NCI-H1092 treated with DMSO at 0.1 percent for 48 hours (cell line): Measurements from ENCODE around the gene SLCO2A1.

Experiments used
- DNase-seq: peaks from one replicate; lab custom pipeline; 2025; lab: John Stamatoyannopoulos, UW

The SLCO2A1 gene

DNA sequence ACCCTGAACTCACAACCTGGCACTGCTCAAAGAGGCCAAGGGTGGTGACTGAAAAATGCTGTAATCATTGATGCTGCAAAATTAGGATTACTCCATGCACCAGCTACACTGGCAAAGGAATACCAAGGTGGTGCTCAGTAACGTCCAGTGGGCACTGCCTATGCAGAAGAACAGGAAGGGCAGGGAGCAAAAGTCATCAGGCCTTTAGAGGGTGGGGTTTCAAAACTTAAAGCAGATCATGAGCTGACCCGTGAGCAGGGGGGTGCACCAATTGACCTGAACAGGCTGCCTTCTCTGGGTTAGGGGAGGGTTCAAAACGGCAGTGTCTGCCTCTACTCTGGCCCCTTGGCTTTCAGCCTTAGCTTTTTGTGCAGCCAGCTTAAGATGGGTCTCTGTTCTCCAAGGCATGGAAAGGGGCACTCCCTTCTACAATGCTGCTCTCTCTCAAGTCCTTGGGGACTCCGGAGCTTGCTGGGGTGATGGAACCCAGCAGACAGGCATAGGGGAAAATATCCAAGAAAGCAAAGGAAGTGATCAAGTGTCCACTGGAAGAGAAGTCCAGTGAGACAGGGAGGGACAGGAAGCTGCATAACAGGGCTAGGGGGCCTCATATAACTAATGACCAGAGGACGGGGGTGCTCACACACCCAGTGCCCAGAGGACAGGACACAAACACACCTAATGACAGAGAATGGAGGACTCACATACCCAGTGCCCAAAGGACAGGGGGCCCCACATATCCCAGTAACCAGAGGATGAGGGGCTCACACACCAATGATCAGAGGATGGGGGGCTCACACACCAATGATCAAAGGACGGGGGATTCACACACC is 145.5 kb downstream of the SLCO2A1 start:
- no peak for DNase-seq

DNA sequence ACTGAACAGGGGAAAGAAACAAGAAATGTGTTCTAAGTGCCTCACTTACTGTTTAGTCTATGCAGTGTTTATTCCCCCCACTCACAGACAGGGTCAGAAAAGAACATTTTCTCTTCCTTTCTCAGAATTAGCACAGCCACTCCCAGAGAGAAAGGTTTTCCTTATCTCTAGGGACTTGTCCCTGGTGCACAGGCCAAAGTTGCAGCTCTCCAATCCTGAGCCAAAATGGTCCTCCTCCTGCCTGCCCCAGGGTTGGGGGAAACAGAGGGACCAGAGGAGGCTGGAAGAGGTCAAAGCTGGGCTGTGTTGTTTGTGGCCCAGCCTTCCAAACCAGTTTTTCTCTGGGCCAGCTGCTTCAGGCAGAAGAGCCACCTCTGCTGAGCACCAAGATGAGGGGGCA is 146.1 kb downstream of the SLCO2A1 start:
- DNase-seq, result no peak

DNA sequence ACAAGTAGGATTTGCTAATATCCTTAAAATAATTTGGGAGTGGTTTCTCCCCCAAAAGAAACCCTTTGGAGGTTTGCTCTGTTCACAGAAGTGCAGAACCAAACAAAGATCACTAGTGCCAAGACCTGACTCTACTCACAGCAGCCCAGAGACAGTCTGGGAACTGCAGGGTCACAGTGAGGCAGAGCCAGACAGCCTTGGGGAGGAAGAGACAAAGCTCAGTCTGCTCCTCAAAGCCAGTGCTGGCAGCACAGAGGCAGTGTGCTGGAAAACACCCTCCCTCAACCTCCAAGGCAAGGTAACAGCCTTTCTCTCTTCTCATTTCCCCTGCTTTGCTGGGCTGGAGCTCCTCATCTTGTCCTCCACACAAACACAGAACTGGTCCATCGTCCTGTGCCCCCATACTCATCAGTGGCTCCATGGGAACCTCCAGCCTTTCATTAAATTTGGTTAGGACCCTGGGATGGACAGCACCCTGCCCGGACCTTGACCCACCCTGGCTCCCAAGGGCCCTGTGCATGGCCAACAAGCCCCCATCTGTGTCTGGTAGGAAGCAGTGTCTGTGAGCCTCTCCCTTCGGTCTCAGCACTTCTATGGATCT is 146.6 kb downstream of the SLCO2A1 start:
- no peak for DNase-seq

DNA sequence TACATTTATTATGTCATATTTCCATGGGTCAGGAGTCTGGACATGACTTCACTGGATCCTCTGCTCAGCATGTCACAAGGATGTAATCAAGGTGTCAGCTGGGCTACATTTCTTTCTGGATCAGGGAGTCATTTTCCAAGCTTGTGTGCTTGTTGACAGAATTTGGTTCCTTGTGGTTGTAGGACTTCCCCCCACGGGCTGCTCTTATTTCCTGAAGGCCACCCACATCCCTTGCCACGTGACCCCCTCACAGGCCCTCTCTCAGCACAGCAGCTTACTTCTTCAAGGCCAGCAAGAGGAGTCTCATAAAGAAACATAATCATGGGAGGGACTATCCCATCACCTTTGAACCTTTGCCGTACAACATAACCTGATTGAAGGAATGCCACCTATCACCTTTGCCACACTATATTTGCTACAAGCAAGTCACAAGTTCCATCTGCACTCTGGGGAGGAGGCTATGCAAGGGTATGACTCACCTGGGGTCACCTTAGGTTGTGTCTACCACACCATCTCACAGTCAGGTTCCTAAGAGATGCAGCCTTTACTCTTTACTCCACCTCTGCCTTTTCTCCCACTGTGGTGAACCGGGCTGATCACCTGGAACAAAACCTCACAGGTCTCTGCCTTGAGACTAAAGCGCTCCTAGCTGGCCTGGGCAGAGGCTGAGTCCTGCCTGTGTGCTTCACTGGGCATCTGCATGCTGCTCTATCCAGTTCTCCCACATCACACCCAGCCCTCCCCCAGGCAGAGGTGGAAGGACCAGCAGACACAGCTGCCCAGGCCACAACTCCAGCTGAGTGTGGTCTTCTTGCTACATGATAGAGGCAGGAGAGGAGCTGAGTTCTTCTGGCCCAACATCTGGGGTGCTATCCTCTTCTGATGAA is 147.5 kb downstream of the SLCO2A1 start:
- DNase-seq, result no peak

DNA sequence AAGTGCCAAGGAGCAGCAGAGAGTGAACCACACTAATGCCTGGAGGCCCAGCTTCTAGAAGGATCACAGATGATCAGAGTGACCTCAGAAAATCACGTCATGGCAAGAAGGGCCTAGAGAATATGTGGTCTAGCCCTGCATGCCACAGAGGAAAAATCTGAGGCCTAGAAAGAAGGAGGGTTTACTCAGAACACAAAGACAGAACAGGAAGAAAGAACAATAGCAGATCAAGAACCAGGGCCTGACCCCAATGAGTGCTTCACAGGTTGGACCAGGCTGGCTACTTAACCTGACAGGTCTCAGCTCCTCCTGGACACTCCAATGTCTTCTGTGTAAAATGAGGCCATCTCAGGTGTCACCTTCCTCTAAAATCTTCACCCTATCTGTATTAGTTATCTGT is 148.2 kb downstream of the SLCO2A1 start:
- DNase-seq, result no peak

DNA sequence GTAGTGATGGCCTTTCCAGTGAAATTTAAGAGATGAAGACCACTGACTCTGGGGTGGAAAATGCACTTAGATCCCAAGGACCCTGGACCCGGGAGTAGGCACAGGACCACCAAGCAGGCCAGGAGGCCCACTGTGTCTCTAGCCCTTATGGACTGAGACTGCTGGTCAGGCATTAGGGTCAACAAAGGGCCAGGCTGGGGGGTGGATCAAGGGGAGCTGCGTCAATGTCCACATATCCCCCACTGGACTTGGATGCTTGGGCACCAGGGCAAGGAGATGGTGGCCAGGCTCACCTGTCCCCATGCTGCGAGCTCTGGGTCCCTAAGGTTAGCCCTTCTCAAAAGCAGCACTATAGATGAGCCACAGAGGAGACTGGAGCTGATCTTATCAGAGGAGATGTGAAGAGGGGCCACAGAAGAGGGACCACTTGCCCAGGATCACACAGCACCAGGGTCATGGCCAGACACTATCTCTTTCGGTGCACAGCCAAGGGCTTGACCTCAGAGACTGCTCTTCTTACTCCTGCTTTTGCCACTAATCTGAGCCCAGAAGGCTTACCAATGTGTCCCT is 148.8 kb downstream of the SLCO2A1 start:
- DNase-seq, result no peak

DNA sequence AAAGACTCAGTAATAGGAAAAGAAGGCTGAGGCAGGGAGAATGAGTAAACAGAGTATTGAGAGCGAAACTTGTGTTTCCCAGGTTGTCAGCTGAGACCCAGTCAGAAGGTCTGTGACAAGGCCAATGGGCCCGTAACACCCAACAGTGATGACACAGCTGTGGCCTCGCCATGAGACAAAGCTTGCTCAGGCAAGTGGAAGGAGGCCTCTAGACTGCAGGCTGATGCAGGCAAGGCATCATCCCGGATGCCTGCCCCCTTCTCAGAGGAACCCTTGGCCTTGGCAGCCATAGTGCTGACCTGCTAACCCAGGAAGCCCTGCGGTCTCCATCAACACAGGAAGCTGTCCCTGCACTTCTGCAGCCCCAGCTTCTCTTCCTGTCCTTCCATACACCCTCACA is 149.4 kb downstream of the SLCO2A1 start:
- no peak for DNase-seq

DNA sequence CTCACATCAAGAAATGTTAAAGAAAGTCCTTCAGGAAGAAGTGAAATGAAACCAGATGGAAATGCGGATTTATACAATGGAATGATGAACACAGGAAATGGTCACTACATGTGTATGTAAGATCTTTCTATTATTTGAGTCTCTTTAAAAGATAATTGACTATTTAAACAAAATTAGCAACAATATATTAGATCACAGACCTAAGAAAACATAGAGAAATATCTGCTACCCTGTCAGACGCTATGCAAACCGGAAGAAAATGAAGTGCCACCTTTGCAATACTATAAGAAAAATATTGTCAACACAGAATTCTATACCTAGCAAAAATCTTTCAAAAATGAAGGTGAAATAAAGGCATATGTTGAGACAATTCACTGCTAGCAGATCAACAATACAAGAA is 151.2 kb downstream of the SLCO2A1 start:
- DNase-seq, result no peak
